RWPE2 (cell line): Measurements from ENCODE around the gene CRISPLD2.

Experiments used
- ATAC-seq: fragments of 200-7000 bp; cut with Tn5 transposase; 3 replicates; pipeline ENCODE4 v1.9.1; 2021; ENCODE audit warnings: low read depth
- DNase-seq: peaks from one replicate; pipeline ENCODE4 v3.0.0-alpha.2; 2020; ENCODE audit warnings: low spot score
- H3K27ac ChIP-seq: fragments of 450-650 bp; 2 replicates; pipeline ENCODE4 v1.5.1; 2017; ENCODE audit warnings: mild to moderate bottlenecking; ENCODE audit not compliant: poor library complexity, severe bottlenecking
- H3K27me3 ChIP-seq: fragments of 250-450 bp; sonication (Bioruptor Pico); 2 replicates; pipeline ENCODE4 v1.5.1; 2021; ENCODE audit warnings: mild to moderate bottlenecking, moderate library complexity; ENCODE audit not compliant: insufficient read depth, poor library complexity, severe bottlenecking
- H3K36me3 ChIP-seq: fragments of 250-450 bp; sonication (Bioruptor Pico); 2 replicates; pipeline ENCODE4 v1.5.1; 2020; ENCODE audit warnings: low read depth, mild to moderate bottlenecking, moderate library complexity
- H3K4me1 ChIP-seq: fragments of 250-450 bp; sonication (Bioruptor Pico); 2 replicates; pipeline ENCODE4 v1.5.1; 2021; ENCODE audit warnings: mild to moderate bottlenecking, moderate library complexity; ENCODE audit not compliant: insufficient read depth, poor library complexity, severe bottlenecking
- H3K4me3 ChIP-seq: fragments of 250-450 bp; sonication (Bioruptor Pico); 2 replicates; pipeline ENCODE4 v1.5.1; 2021; ENCODE audit warnings: mild to moderate bottlenecking, moderate library complexity; ENCODE audit not compliant: severe bottlenecking
- H3K9me3 ChIP-seq: fragments of 250-450 bp; sonication (Bioruptor Pico); 2 replicates; pipeline ENCODE4 v1.5.1; 2021; ENCODE audit warnings: mild to moderate bottlenecking, moderate library complexity; ENCODE audit not compliant: severe bottlenecking
- CTCF ChIP-seq: fragments of 450-650 bp; IDR thresholded peaks from one replicate; pipeline ENCODE4 v1.5.1; 2017; ENCODE audit warnings: mild to moderate bottlenecking, moderate library complexity; ENCODE audit not compliant: poor library complexity, severe bottlenecking

Gene CRISPLD2

GRCh38 chr16:84928679-84929420 lies 109.1 kb downstream of the CRISPLD2 start:
- ATAC-seq (peak; percentile 74), DNase-seq (no peak)
- no peak overlapping the region for H3K4me3 ChIP-seq
- no peak overlapping the region for H3K27ac ChIP-seq
- TF ChIP-seq CTCF, result no peak
- H3K9me3 ChIP-seq, result no peaks in the 10 kb centered on the region
- H3K4me1 ChIP-seq, result peaks cover 3% of the 10 kb centered on the region
- H3K36me3 ChIP-seq, result no peaks in the 10 kb centered on the region
- H3K27me3 ChIP-seq, result no peaks in the 10 kb centered on the region

GRCh38 chr16:84929421-84930297 lies 109.9 kb downstream of the CRISPLD2 start:
- no peaks in the 10 kb centered on the region for H3K27me3 ChIP-seq
- no peak for TF ChIP-seq CTCF
- no peak for DNase-seq
- no peaks in the 10 kb centered on the region for H3K9me3 ChIP-seq
- ATAC-seq, result no peak
- H3K4me1 ChIP-seq, result peaks cover 3% of the 10 kb centered on the region
- no peak overlapping the region for H3K27ac ChIP-seq
- no peak overlapping the region for H3K4me3 ChIP-seq
- H3K36me3 ChIP-seq, result no peaks in the 10 kb centered on the region

- ATAC-seq, result no peak
- Histone ChIP-seq H3K9me3 (no peaks in the 10 kb centered on the region), H3K36me3 (no peaks in the 10 kb centered on the region), H3K4me1 (peaks cover 3% of the 10 kb centered on the region), H3K27me3 (no peaks in the 10 kb centered on the region), H3K27ac (no peak overlapping the region), H3K4me3 (no peak overlapping the region)
- TF ChIP-seq CTCF, result no peak
- no peak for DNase-seq
Observed at GRCh38 chr16:84930298-84931106, 110.7 kb downstream of the CRISPLD2 start.

GRCh38 chr16:84931107-84931494 lies 111.3 kb downstream of the CRISPLD2 start:
- no peak for ATAC-seq
- H3K27ac ChIP-seq, result no peak overlapping the region
- no peak for TF ChIP-seq CTCF
- no peak overlapping the region for H3K4me3 ChIP-seq
- H3K27me3 ChIP-seq, result no peaks in the 10 kb centered on the region
- no peaks in the 10 kb centered on the region for H3K9me3 ChIP-seq
- no peaks in the 10 kb centered on the region for H3K36me3 ChIP-seq
- H3K4me1 ChIP-seq, result peaks cover 3% of the 10 kb centered on the region
- no peak for DNase-seq
